Uterus (tissue), 2 donors: ENCODE results near the gene TGFA.

ENCODE experiments used
- POLR2A ChIP-seq, 2 donors: fragments of 450-650 bp; IDR thresholded peaks; one replicate each; pipeline ENCODE4 v1.6.1; 2016; ENCODE audit warnings: antibody characterized with exemption in 2 of 2, mild to moderate bottlenecking in 1 of 2, moderate library complexity in 1 of 2
- TF ChIP-seq, protein P1 (sequence below), 4 experiments: fragments of 200-600 bp in 2 of 4; fragments of 450-650 bp in 2 of 4; sonication (generic) in 2 of 4; IDR thresholded peaks; one replicate each; pipeline ENCODE4 v1.5.1; 2016 to 2019; ENCODE audit warnings: antibody characterized with exemption in 4 of 4, mild to moderate bottlenecking in 2 of 4, moderate library complexity in 1 of 4

DNA sequence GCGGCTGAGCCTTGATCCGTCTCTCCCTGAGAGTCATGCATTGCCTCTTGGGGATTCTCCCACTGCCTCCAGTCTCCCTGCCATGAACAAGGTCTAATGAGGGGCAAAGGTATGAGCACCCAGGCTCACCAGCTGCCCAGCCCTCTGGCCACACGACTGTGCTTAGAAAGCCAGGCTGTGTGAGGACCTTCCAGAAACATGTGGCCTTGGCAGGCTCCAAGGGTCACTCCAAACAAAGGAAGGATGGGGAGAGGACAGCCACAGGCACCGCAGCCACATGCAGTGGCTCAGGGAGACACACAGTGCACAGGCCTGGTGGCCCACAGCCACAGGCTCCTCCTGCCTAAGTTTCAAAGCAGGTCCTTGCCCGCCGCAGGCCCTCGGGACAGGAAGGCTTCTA, 35.8 kb downstream of the TGFA start:
- TF ChIP-seq, protein P1, sequence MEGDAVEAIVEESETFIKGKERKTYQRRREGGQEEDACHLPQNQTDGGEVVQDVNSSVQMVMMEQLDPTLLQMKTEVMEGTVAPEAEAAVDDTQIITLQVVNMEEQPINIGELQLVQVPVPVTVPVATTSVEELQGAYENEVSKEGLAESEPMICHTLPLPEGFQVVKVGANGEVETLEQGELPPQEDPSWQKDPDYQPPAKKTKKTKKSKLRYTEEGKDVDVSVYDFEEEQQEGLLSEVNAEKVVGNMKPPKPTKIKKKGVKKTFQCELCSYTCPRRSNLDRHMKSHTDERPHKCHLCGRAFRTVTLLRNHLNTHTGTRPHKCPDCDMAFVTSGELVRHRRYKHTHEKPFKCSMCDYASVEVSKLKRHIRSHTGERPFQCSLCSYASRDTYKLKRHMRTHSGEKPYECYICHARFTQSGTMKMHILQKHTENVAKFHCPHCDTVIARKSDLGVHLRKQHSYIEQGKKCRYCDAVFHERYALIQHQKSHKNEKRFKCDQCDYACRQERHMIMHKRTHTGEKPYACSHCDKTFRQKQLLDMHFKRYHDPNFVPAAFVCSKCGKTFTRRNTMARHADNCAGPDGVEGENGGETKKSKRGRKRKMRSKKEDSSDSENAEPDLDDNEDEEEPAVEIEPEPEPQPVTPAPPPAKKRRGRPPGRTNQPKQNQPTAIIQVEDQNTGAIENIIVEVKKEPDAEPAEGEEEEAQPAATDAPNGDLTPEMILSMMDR (IDR thresholded peaks at IDR 0.05) = no peak
- no peak for TF ChIP-seq POLR2A (IDR thresholded peaks at IDR 0.05)
